ENCODE measurements around the gene ADH4.
"Not testable (repeated sequence)": the region's sequence is repeated elsewhere in the genome, so short reads cannot be mapped to it uniquely, and the experiment has no call there.

The ADH4 gene

GRCh38 chr4:99151995-99152394 lies 7.9 kb upstream of the ADH4 start:
- H3K4me3 Mint-ChIP-seq, result no peak overlapping the region
- DNase-seq, result no peak
- no peak overlapping the region for H3K27ac Mint-ChIP-seq
- no peaks in the 10 kb centered on the region for H3K36me3 Mint-ChIP-seq (ENCODE audit: low read depth)
- no peaks in the 10 kb centered on the region for H3K9me3 Mint-ChIP-seq
- H3K4me1 Mint-ChIP-seq (ENCODE audit: low read depth), result peaks cover 5% of the 10 kb centered on the region
- peaks cover 3% of the 10 kb centered on the region for H3K27me3 Mint-ChIP-seq

- Mint-ChIP-seq H3K9me3 (no peaks in the 10 kb centered on the region), H3K4me1 (ENCODE audit: low read depth) (peaks cover 5% of the 10 kb centered on the region), H3K4me3 (no peak overlapping the region), H3K36me3 (ENCODE audit: low read depth) (no peaks in the 10 kb centered on the region), H3K27me3 (peaks cover 3% of the 10 kb centered on the region), H3K27ac (no peak overlapping the region)
- no peak for DNase-seq
These were observed 7.4 kb upstream of the ADH4 start for GRCh38 chr4:99151452-99151851.

GRCh38 chr4:99149426-99150019 lies 5.4 kb upstream of the ADH4 start:
- Mint-ChIP-seq H3K27ac (no peak overlapping the region), H3K4me3 (no peak overlapping the region), H3K36me3 (ENCODE audit: low read depth) (no peaks in the 10 kb centered on the region), H3K9me3 (no peaks in the 10 kb centered on the region), H3K27me3 (peaks cover 3% of the 10 kb centered on the region), H3K4me1 (ENCODE audit: low read depth) (peaks cover 5% of the 10 kb centered on the region)
- DNase-seq, result no peak

GRCh38 chr4:99148550-99148949 lies 4.5 kb upstream of the ADH4 start:
- Mint-ChIP-seq H3K36me3 (ENCODE audit: low read depth) (no peaks in the 10 kb centered on the region), H3K27me3 (peaks cover 3% of the 10 kb centered on the region), H3K4me1 (ENCODE audit: low read depth) (peaks cover 5% of the 10 kb centered on the region), H3K4me3 (no peak overlapping the region), H3K27ac (no peak overlapping the region), H3K9me3 (no peaks in the 10 kb centered on the region)
- DNase-seq, result no peak

GRCh38 chr4:99144587-99144986 lies 490 bp upstream of the ADH4 start:
- no peaks in the 10 kb centered on the region for H3K36me3 Mint-ChIP-seq (ENCODE audit: low read depth)
- peaks cover 2% of the 10 kb centered on the region for H3K4me1 Mint-ChIP-seq (ENCODE audit: low read depth)
- no peaks in the 10 kb centered on the region for H3K9me3 Mint-ChIP-seq
- H3K27ac Mint-ChIP-seq, result no peak overlapping the region
- no peak overlapping the region for H3K4me3 Mint-ChIP-seq
- no peak for DNase-seq
- H3K27me3 Mint-ChIP-seq, result no peaks in the 10 kb centered on the region

DNA sequence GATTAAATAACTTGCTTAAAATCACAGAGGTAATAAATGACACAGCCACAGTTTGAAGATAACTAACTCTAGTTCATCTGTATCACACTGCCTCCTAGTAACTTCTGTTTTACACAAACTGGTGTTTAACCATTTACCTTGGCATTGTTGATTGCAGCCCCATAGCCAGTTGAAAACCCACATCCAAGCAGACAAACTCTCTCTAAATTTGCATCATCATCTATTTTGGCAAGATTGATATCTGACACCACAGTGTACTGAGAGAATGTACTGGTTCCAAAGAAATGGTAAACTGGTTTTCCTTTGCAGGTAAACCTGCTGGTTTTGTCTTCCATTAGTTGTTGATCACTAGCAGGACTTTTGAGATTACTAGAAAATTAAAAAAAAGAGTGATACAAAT lies 7.8 kb downstream of the ADH4 start:
- no peak for DNase-seq
- no peak overlapping the region for H3K27ac Mint-ChIP-seq
- H3K9me3 Mint-ChIP-seq, result no peaks in the 10 kb centered on the region
- H3K4me1 Mint-ChIP-seq (ENCODE audit: low read depth), result no peaks in the 10 kb centered on the region
- no peaks in the 10 kb centered on the region for H3K27me3 Mint-ChIP-seq
- H3K4me3 Mint-ChIP-seq, result no peak overlapping the region
- H3K36me3 Mint-ChIP-seq (ENCODE audit: low read depth), result no peaks in the 10 kb centered on the region

DNA sequence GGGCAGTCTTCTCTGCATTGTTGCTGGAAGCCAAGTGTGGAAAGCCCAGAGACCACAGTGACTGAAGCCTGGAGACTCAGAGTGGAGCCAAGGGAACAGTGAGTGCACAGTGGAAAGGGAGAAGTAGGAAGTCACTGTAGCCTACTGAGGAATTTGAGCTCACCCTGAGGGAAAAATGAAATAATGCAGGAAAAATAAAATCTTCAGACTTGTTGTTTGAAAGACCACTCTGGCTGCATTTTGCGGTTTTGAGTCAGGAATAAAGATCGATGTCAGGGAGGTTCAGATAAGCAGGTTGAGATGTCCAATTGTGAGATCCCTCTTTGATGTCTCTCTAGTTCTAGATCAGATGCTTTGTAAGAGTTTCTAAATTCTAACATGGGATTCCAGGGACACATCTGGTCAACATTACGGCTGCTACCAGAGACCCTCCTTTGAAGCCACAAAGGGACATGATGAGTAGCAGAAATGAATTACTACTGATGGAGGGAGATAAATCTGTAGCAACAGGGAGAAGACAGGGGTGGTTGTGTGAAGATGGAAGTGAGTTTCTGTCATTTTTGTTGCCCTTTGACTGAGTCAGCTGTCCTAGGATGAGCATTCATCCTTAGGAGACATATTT lies 8.4 kb downstream of the ADH4 start:
- no peak overlapping the region for H3K27ac Mint-ChIP-seq
- H3K4me1 Mint-ChIP-seq (ENCODE audit: low read depth), result no peaks in the 10 kb centered on the region
- DNase-seq, result no peak
- H3K9me3 Mint-ChIP-seq, result no peaks in the 10 kb centered on the region
- no peaks in the 10 kb centered on the region for H3K27me3 Mint-ChIP-seq
- no peak overlapping the region for H3K4me3 Mint-ChIP-seq
- no peaks in the 10 kb centered on the region for H3K36me3 Mint-ChIP-seq (ENCODE audit: low read depth)

- no peaks in the 10 kb centered on the region for H3K27me3 Mint-ChIP-seq
- no peak overlapping the region for H3K4me3 Mint-ChIP-seq
- no peak overlapping the region for H3K27ac Mint-ChIP-seq
- H3K4me1 Mint-ChIP-seq (ENCODE audit: low read depth), result no peaks in the 10 kb centered on the region
- H3K36me3 Mint-ChIP-seq (ENCODE audit: low read depth), result no peaks in the 10 kb centered on the region
- no peak for DNase-seq
- H3K9me3 Mint-ChIP-seq, result no peaks in the 10 kb centered on the region
These were observed 9.5 kb downstream of the ADH4 start for GRCh38 chr4:99134586-99134985.

GRCh38 chr4:99131378-99131777 lies 12.7 kb downstream of the ADH4 start:
- Mint-ChIP-seq H3K4me3 (no peak overlapping the region), H3K27me3 (no peaks in the 10 kb centered on the region), H3K36me3 (ENCODE audit: low read depth) (no peaks in the 10 kb centered on the region), H3K4me1 (ENCODE audit: low read depth) (no peaks in the 10 kb centered on the region), H3K9me3 (no peaks in the 10 kb centered on the region), H3K27ac (no peak overlapping the region)
- DNase-seq, result no peak

GRCh38 chr4:99126376-99126775 lies 17.7 kb downstream of the ADH4 start:
- H3K4me1 Mint-ChIP-seq (ENCODE audit: low read depth), result no peaks in the 10 kb centered on the region
- no peaks in the 10 kb centered on the region for H3K36me3 Mint-ChIP-seq (ENCODE audit: low read depth)
- DNase-seq, result no peak
- H3K27me3 Mint-ChIP-seq, result no peaks in the 10 kb centered on the region
- no peak overlapping the region for H3K4me3 Mint-ChIP-seq
- no peak overlapping the region for H3K27ac Mint-ChIP-seq
- H3K9me3 Mint-ChIP-seq, result no peaks in the 10 kb centered on the region

DNA sequence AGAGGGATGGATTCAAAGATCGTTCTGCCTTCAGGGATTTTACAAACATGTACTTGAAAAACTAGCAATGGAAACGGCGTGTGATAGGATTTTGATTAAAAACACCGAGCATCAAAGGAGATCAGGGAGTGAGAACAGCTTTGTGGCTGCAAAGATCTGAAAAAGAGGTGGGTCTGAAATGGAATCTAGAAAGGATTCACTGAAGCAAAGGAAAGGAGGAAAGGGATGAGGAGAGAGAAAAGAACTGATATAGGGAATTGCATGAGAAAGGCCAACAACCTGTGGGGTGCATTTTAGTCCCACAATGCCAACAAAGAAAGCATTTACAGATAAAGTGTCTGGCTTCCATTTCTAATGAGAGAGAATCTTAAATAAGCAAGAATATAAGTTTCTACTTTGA lies 23.1 kb downstream of the ADH4 start:
- no peak for DNase-seq
- Mint-ChIP-seq H3K36me3 (ENCODE audit: low read depth) (no peaks in the 10 kb centered on the region), H3K4me3 (no peak overlapping the region), H3K9me3 (no peaks in the 10 kb centered on the region), H3K4me1 (ENCODE audit: low read depth) (no peaks in the 10 kb centered on the region), H3K27me3 (no peaks in the 10 kb centered on the region), H3K27ac (no peak overlapping the region)

DNA sequence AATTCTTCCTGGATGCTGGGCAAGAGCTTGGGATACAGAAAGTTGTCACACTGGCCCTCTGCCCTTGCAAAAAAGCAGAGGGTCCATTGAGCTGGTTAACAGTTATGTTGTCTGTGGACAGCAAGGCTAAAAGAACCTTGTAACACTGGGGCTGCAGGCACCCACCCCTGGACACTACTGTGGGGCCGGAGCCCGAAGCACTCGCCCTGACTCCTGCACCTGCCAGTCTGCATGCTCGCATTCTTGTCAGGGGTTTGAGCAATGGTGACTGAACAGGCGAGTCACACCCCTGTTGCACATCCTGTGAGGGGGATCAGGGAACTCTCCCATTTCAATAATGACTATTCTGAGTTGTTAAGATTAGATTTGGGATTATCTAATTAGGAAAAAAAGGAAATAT lies 23.6 kb downstream of the ADH4 start:
- H3K36me3 Mint-ChIP-seq (ENCODE audit: low read depth), result no peaks in the 10 kb centered on the region
- H3K9me3 Mint-ChIP-seq, result no peaks in the 10 kb centered on the region
- H3K27me3 Mint-ChIP-seq, result no peaks in the 10 kb centered on the region
- H3K4me1 Mint-ChIP-seq (ENCODE audit: low read depth), result no peaks in the 10 kb centered on the region
- no peak overlapping the region for H3K4me3 Mint-ChIP-seq
- H3K27ac Mint-ChIP-seq, result no peak overlapping the region
- no peak for DNase-seq

- Mint-ChIP-seq H3K27ac (no peak overlapping the region), H3K4me3 (no peak overlapping the region), H3K9me3 (no peaks in the 10 kb centered on the region), H3K36me3 (ENCODE audit: low read depth) (no peaks in the 10 kb centered on the region), H3K27me3 (no peaks in the 10 kb centered on the region), H3K4me1 (ENCODE audit: low read depth) (no peaks in the 10 kb centered on the region)
- no peak for DNase-seq
These were observed 26.0 kb downstream of the ADH4 start for GRCh38 chr4:99117876-99118693.

- not testable (repeated sequence) for H3K9me3 Mint-ChIP-seq; H3K4me1 Mint-ChIP-seq (ENCODE audit: low read depth); DNase-seq; H3K36me3 Mint-ChIP-seq (ENCODE audit: low read depth); H3K27me3 Mint-ChIP-seq; H3K27ac Mint-ChIP-seq; H3K4me3 Mint-ChIP-seq
These were observed 26.8 kb downstream of the ADH4 start for GRCh38 chr4:99117122-99117841.

GRCh38 chr4:99109286-99109685 lies 34.8 kb downstream of the ADH4 start:
- H3K27me3 Mint-ChIP-seq; H3K9me3 Mint-ChIP-seq; H3K36me3 Mint-ChIP-seq (ENCODE audit: low read depth); DNase-seq; H3K4me3 Mint-ChIP-seq; H3K27ac Mint-ChIP-seq; H3K4me1 Mint-ChIP-seq (ENCODE audit: low read depth): not testable (repeated sequence)
